Measurements from ENCODE around the gene GMEB1. TPM values are rescaled to one million over a fixed set of nuclear protein-coding genes. Genes with fewer than 3 reads are reported as not detected.

GMEB1 gene
- total and polyA plus RNA-seq, 4 donors = 4.3 to 11.6 (median 8.6) TPM

GRCh38 chr1:28758420-28758819 is 89.8 kb downstream of the GMEB1 start:
- no peak for DNase-seq
- Histone ChIP-seq H3K27me3 (ENCODE audit: control insufficient read depth in 3 of 3, insufficient read depth in 3 of 3, low read length in 2 of 3) (no peaks in the 10 kb centered on the region), H3K9ac (ENCODE audit: insufficient read depth in 1 of 2, low read length in 2 of 2) (no peak overlapping the region), H3K27ac (ENCODE audit: low read depth in 1 of 2, low read length in 1 of 2) (no peak overlapping the region), H3K9me3 (ENCODE audit: control insufficient read depth in 4 of 4, insufficient read depth in 3 of 4, low read length in 3 of 4) (no peaks in the 10 kb centered on the region), H3K4me3 (no peak overlapping the region), H3K4me1 (ENCODE audit: control insufficient read depth in 5 of 5, insufficient read depth in 5 of 5, low read length in 5 of 5) (peaks cover 0 to 30% (median 4%) of the 10 kb centered on the region in 5 donors), H3K36me3 (ENCODE audit: control insufficient read depth in 4 of 4, insufficient read depth in 4 of 4, low read length in 4 of 4) (peaks cover 3 to 8% (median 5%) of the 10 kb centered on the region in 4 donors)
- 78 to 87% methylated on average over 4 of the region's 4 CpGs for WGBS, 2 donors
- TF ChIP-seq CTCF (IDR thresholded peaks at IDR 0.05; ENCODE audit: control extremely low read depth, extremely low read depth) = no peak
- ATAC-seq (ENCODE audit: insufficient read depth, low FRiP score) = no peak

- Histone ChIP-seq H3K27me3 (ENCODE audit: control insufficient read depth in 3 of 3, insufficient read depth in 3 of 3, low read length in 2 of 3) (no peaks in the 10 kb centered on the region), H3K4me1 (ENCODE audit: control insufficient read depth in 5 of 5, insufficient read depth in 5 of 5, low read length in 5 of 5) (peaks cover 0 to 26% (median 4%) of the 10 kb centered on the region in 5 donors), H3K9ac (ENCODE audit: insufficient read depth in 1 of 2, low read length in 2 of 2) (no peak overlapping the region), H3K36me3 (ENCODE audit: control insufficient read depth in 4 of 4, insufficient read depth in 4 of 4, low read length in 4 of 4) (peaks cover 0 to 8% (median 5%) of the 10 kb centered on the region in 4 donors), H3K4me3 (no peak overlapping the region), H3K9me3 (ENCODE audit: control insufficient read depth in 4 of 4, insufficient read depth in 3 of 4, low read length in 3 of 4) (no peaks in the 10 kb centered on the region), H3K27ac (ENCODE audit: low read depth in 1 of 2, low read length in 1 of 2) (no peak overlapping the region)
- no peak for TF ChIP-seq CTCF (IDR thresholded peaks at IDR 0.05; ENCODE audit: control extremely low read depth, extremely low read depth)
- WGBS, 2 donors = 95 to 98% methylated on average over 3 of the region's 3 CpGs
- ATAC-seq (ENCODE audit: insufficient read depth, low FRiP score) (no peak), DNase-seq (no peak)
Measured at GRCh38 chr1:28759257-28759656, 90.7 kb downstream of the GMEB1 start.

GRCh38 chr1:28761189-28761588 is 92.6 kb downstream of the GMEB1 start:
- ATAC-seq (ENCODE audit: insufficient read depth, low FRiP score) (no peak), DNase-seq (no peak)
- H3K27me3 ChIP-seq (ENCODE audit: control insufficient read depth in 3 of 3, insufficient read depth in 3 of 3, low read length in 2 of 3) = no peaks in the 10 kb centered on the region
- no peaks in the 10 kb centered on the region for H3K9me3 ChIP-seq (ENCODE audit: control insufficient read depth in 4 of 4, insufficient read depth in 3 of 4, low read length in 3 of 4)
- WGBS, 2 donors = 94 to 96% methylated on average over 5 of the region's 5 CpGs
- no peak for TF ChIP-seq CTCF (IDR thresholded peaks at IDR 0.05; ENCODE audit: control extremely low read depth, extremely low read depth)
- H3K9ac ChIP-seq (ENCODE audit: insufficient read depth in 1 of 2, low read length in 2 of 2) = no peak overlapping the region
- peaks cover 0 to 13% (median under 1%) of the 10 kb centered on the region in 5 donors for H3K4me1 ChIP-seq (ENCODE audit: control insufficient read depth in 5 of 5, insufficient read depth in 5 of 5, low read length in 5 of 5)
- H3K4me3 ChIP-seq = no peak overlapping the region
- H3K36me3 ChIP-seq (ENCODE audit: control insufficient read depth in 4 of 4, insufficient read depth in 4 of 4, low read length in 4 of 4) = peaks cover 3 to 11% (median 7%) of the 10 kb centered on the region in 4 donors
- H3K27ac ChIP-seq (ENCODE audit: low read depth in 1 of 2, low read length in 1 of 2) = no peak overlapping the region
